ENCODE measurements around the gene IL18R1.

IL18R1 gene

DNA sequence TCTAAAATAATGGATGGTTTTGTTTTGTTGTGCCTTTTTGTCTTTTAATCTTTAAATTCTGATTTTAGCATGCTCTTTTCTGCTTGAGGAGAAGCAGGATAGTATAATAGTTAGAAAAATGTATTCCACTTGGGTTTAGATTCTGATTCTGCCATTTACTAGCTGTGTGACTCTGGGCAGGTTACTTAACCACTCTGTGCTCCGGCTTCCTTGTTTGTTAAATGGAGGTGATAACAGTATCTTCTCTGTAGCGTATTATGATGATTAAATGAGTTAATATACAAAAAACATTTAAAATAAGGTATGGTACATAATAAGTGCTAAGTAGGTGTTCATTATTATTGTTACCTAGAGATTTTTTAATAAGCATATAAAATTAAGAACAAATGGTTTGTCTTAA lies 40.4 kb downstream of the IL18R1 start:
- no peak for DNase-seq (ENCODE audit: low spot score)
- no peak overlapping the region for H3K27ac ChIP-seq
- CTCF ChIA-PET = no interaction called here
- POLR2A ChIA-PET (ENCODE audit: low non-redundant PET) = no interaction called here
- TF ChIP-seq, protein P1, sequence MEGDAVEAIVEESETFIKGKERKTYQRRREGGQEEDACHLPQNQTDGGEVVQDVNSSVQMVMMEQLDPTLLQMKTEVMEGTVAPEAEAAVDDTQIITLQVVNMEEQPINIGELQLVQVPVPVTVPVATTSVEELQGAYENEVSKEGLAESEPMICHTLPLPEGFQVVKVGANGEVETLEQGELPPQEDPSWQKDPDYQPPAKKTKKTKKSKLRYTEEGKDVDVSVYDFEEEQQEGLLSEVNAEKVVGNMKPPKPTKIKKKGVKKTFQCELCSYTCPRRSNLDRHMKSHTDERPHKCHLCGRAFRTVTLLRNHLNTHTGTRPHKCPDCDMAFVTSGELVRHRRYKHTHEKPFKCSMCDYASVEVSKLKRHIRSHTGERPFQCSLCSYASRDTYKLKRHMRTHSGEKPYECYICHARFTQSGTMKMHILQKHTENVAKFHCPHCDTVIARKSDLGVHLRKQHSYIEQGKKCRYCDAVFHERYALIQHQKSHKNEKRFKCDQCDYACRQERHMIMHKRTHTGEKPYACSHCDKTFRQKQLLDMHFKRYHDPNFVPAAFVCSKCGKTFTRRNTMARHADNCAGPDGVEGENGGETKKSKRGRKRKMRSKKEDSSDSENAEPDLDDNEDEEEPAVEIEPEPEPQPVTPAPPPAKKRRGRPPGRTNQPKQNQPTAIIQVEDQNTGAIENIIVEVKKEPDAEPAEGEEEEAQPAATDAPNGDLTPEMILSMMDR (conservative IDR thresholded peaks at IDR 0.05; ENCODE audit: low read depth) = no peak

DNA sequence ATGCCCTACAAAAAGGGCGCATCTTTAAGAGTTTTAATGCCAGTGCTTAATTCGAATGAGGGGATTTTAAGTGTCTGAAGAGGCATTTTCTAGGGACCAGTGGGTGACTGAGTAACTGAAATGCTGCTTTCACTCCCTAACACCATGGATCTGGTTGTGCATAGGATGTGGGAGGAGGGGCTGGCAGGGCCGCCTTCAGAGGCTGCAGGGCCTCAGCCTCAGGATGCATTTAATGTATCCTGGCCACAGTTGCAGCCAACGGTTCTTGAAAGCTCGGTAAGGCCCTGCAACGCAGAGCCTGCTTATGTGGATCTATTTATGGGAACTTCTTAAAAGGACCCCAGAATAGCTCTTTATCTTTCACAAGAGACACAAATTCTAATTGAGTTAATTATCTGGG lies 41.6 kb downstream of the IL18R1 start:
- DNase-seq (ENCODE audit: low spot score) = no peak
- TF ChIP-seq, protein P1 (conservative IDR thresholded peaks at IDR 0.05; ENCODE audit: low read depth) = no peak
- CTCF ChIA-PET = no interaction called here
- H3K27ac ChIP-seq = no peak overlapping the region
- POLR2A ChIA-PET (ENCODE audit: low non-redundant PET) = no interaction called here

GRCh38 chr2:102399499-102400141 lies 44.0 kb downstream of the IL18R1 start:
- TF ChIP-seq, protein P1 (conservative IDR thresholded peaks at IDR 0.05; ENCODE audit: low read depth) = no peak
- ChIA-PET POLR2A (ENCODE audit: low non-redundant PET) (no interaction called here), CTCF (no interaction called here)
- H3K27ac ChIP-seq = no peak overlapping the region
- no peak for DNase-seq (ENCODE audit: low spot score)

GRCh38 chr2:102401456-102401855 lies 45.9 kb downstream of the IL18R1 start:
- ChIA-PET POLR2A (ENCODE audit: low non-redundant PET) (no interaction called here), CTCF (no interaction called here)
- no peak for DNase-seq (ENCODE audit: low spot score)
- no peak overlapping the region for H3K27ac ChIP-seq
- TF ChIP-seq, protein P1 (conservative IDR thresholded peaks at IDR 0.05; ENCODE audit: low read depth) = no peak

GRCh38 chr2:102401865-102402264 lies 46.3 kb downstream of the IL18R1 start:
- no peak for DNase-seq (ENCODE audit: low spot score)
- ChIA-PET POLR2A (ENCODE audit: low non-redundant PET) (no interaction called here), CTCF (no interaction called here)
- no peak overlapping the region for H3K27ac ChIP-seq
- TF ChIP-seq, protein P1 (conservative IDR thresholded peaks at IDR 0.05; ENCODE audit: low read depth) = no peak

DNA sequence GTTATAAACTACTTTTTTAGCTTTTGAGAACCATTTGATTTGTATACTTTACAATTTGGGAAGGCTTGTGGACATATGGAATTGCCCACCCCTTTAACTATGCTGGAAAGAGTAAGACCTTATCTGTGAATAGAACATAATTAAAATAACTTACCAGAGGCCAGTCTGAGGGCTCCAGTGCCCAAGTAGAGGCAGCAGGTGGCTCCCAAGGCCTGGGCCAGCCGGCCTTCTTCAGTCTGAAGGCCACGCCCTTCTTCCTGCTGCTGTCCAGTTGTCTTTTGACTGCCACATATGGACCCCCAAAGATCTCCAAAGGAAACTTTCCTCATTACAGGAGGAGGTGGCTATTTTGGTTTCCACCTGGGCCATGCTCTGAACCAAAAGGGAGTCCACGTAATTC lies 55.4 kb downstream of the IL18R1 start:
- TF ChIP-seq, protein P1 (conservative IDR thresholded peaks at IDR 0.05; ENCODE audit: low read depth) = no peak
- CTCF ChIA-PET = no interaction called here
- H3K27ac ChIP-seq = no peak overlapping the region
- no peak for DNase-seq (ENCODE audit: low spot score)
- POLR2A ChIA-PET (ENCODE audit: low non-redundant PET) = no interaction called here

- no peak for DNase-seq (ENCODE audit: low spot score)
- H3K27ac ChIP-seq = no peak overlapping the region
- ChIA-PET CTCF (no interaction called here), POLR2A (ENCODE audit: low non-redundant PET) (no interaction called here)
- TF ChIP-seq, protein P1 (conservative IDR thresholded peaks at IDR 0.05; ENCODE audit: low read depth) = no peak
These were observed 56.6 kb downstream of the IL18R1 start for GRCh38 chr2:102412199-102412598.
